ENCODE data around the gene KIAA1328. TPM values are rescaled to one million over a fixed set of nuclear protein-coding genes. Genes with fewer than 3 reads are reported as not detected.

The KIAA1328 gene
- total RNA-seq, 1 donor from 2014 or later = 17.2 TPM

GRCh38 chr18:37179384-37179783 is 350.5 kb downstream of the KIAA1328 start:
- intact Hi-C loops (cut with DNase I) = no loop called here
- TF ChIP-seq, protein P1, sequence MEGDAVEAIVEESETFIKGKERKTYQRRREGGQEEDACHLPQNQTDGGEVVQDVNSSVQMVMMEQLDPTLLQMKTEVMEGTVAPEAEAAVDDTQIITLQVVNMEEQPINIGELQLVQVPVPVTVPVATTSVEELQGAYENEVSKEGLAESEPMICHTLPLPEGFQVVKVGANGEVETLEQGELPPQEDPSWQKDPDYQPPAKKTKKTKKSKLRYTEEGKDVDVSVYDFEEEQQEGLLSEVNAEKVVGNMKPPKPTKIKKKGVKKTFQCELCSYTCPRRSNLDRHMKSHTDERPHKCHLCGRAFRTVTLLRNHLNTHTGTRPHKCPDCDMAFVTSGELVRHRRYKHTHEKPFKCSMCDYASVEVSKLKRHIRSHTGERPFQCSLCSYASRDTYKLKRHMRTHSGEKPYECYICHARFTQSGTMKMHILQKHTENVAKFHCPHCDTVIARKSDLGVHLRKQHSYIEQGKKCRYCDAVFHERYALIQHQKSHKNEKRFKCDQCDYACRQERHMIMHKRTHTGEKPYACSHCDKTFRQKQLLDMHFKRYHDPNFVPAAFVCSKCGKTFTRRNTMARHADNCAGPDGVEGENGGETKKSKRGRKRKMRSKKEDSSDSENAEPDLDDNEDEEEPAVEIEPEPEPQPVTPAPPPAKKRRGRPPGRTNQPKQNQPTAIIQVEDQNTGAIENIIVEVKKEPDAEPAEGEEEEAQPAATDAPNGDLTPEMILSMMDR (IDR thresholded peaks at IDR 0.05) = no peak
- no peak for TF ChIP-seq POLR2A (IDR thresholded peaks at IDR 0.05)
- no peak for TF ChIP-seq POLR2AphosphoS5 (IDR thresholded peaks at IDR 0.05; ENCODE audit: insufficient read depth in 1 of 2, low read depth in 1 of 2)

GRCh38 chr18:37180086-37180485 is 351.2 kb downstream of the KIAA1328 start:
- Histone ChIP-seq H3K36me3 (no peaks in the 10 kb centered on the region), H3K27ac (no peak overlapping the region), H3K9me3 (no peaks in the 10 kb centered on the region), H3K4me3 (no peak overlapping the region), H3K4me1 (no peaks in the 10 kb centered on the region), H3K27me3 (no peaks in the 10 kb centered on the region)
- no peak for DNase-seq (ENCODE audit: extremely low spot score in 2 of 2)
- no peak for TF ChIP-seq POLR2AphosphoS5 (IDR thresholded peaks at IDR 0.05; ENCODE audit: insufficient read depth in 1 of 2, low read depth in 1 of 2)
- TF ChIP-seq, protein P1 (IDR thresholded peaks at IDR 0.05) = no peak
- intact Hi-C loops (cut with DNase I) = no loop called here

More at GRCh38 chr18:37179384-37179783, 350.5 kb downstream of the KIAA1328 start:
- Histone ChIP-seq H3K36me3 (no peaks in the 10 kb centered on the region), H3K27me3 (no peaks in the 10 kb centered on the region), H3K9me3 (no peaks in the 10 kb centered on the region), H3K4me3 (no peak overlapping the region), H3K4me1 (no peaks in the 10 kb centered on the region), H3K27ac (no peak overlapping the region)
- DNase-seq (ENCODE audit: extremely low spot score in 2 of 2) = no peak

DNA sequence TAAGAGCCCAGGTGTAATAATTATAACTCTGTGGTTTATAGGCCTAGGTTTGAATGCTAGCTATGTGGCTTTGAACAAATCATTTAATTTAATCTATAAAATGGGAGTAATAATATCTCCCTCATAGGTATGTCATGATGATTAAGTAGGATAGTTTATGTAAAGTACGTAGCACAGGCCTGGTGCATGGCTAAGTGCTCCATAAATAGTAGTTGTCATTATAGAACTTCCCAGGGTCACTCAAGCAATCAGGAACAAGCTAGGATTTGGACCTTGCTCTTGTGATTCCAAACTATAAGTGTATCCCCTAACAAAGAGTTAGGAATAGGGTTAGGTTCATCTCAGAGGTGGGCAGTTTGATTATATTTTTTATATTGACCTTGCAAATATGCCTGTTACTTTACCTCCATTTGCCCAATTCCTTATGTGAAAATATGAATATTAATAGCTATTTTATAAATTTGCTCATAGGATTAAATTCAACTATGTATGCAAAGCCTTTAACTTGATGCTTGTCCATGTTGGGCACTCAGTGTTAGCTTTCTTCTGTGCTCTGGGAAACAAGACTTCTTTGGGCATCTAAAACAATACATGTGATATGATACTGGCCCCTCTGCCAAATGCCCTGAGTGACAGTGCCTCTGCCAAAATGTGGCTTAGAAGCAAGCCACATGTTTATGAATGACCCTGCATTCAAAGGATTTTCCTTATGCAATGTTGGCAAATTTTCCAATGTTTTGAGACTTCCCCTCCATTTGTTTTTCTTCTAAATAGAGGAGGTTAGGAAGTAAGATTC is 353.6 kb downstream of the KIAA1328 start:
- no peak for TF ChIP-seq POLR2A (IDR thresholded peaks at IDR 0.05)
- TF ChIP-seq POLR2AphosphoS5 (IDR thresholded peaks at IDR 0.05; ENCODE audit: insufficient read depth in 1 of 2, low read depth in 1 of 2) = no peak
- TF ChIP-seq, protein P1 (IDR thresholded peaks at IDR 0.05) = no peak
- no peak overlapping the region for H3K4me3 ChIP-seq
- H3K4me1 ChIP-seq = no peaks in the 10 kb centered on the region
- no peaks in the 10 kb centered on the region for H3K27me3 ChIP-seq
- no peak for DNase-seq (ENCODE audit: extremely low spot score in 2 of 2)
- intact Hi-C loops (cut with DNase I) = no loop called here
- no peak overlapping the region for H3K27ac ChIP-seq
- no peaks in the 10 kb centered on the region for H3K36me3 ChIP-seq
- no peaks in the 10 kb centered on the region for H3K9me3 ChIP-seq

- intact Hi-C loops (cut with DNase I) = no loop called here
- Histone ChIP-seq H3K27ac (no peak overlapping the region), H3K4me1 (no peaks in the 10 kb centered on the region), H3K36me3 (no peaks in the 10 kb centered on the region), H3K4me3 (no peak overlapping the region), H3K27me3 (no peaks in the 10 kb centered on the region), H3K9me3 (no peaks in the 10 kb centered on the region)
- no peak for DNase-seq (ENCODE audit: extremely low spot score in 2 of 2)
- TF ChIP-seq, protein P1 (IDR thresholded peaks at IDR 0.05) = no peak
- TF ChIP-seq POLR2AphosphoS5 (IDR thresholded peaks at IDR 0.05; ENCODE audit: insufficient read depth in 1 of 2, low read depth in 1 of 2) (no peak), POLR2A (IDR thresholded peaks at IDR 0.05) (no peak)
These were observed 355.4 kb downstream of the KIAA1328 start for GRCh38 chr18:37184209-37184868.

All from vagina (tissue), 2 donors.